Measurements from ENCODE around the gene MATCAP1. TPM values are rescaled to one million over a fixed set of nuclear protein-coding genes. Genes with fewer than 3 reads are reported as not detected.

Gene MATCAP1
- total and polyA plus RNA-seq, 2 of the 13 experiments (the other 11 are each of a cell fraction or from before 2014, with no cell fraction given): 11.2 to 24.5 TPM

GRCh38 chr16:67177743-67178699, 5.7 kb downstream of the MATCAP1 start (continued):
- no peak for TF ChIP-seq REST (IDR thresholded peaks at IDR 0.05; ENCODE audit: borderline replicate concordance in 1 of 2, low read depth in 1 of 2, low read length in 2 of 2)
- TF ChIP-seq ATM (IDR thresholded peaks at IDR 0.05; ENCODE audit: borderline replicate concordance): no peak
- TF ChIP-seq ATAD3A (CRISPR knock-in tag; IDR thresholded peaks at IDR 0.05): no peak
- no peak for TF ChIP-seq PREB (CRISPR knock-in tag; IDR thresholded peaks at IDR 0.05)
- TF ChIP-seq ZNF839 (CRISPR knock-in tag; IDR thresholded peaks at IDR 0.05; ENCODE audit: borderline replicate concordance): no peak; the same call in 1 of the 2 replicates
- no peak for TF ChIP-seq ZBTB44 (CRISPR knock-in tag; IDR thresholded peaks at IDR 0.05)
- TF ChIP-seq KDM1A (CRISPR knock-in tag; IDR thresholded peaks at IDR 0.05): 0 out of 2 replicates have a peak, but pooled peaks have one; percentile 25
- peak; percentile 21; the same call in 1 of the 2 replicates for TF ChIP-seq GZF1 (CRISPR knock-in tag; IDR thresholded peaks at IDR 0.05)
- no peak for TF ChIP-seq MLXIP (CRISPR knock-in tag; IDR thresholded peaks at IDR 0.05; ENCODE audit: borderline replicate concordance)
- peak; percentile 47; the same call in 1 of the 2 replicates for TF ChIP-seq MED1 (CRISPR knock-in tag; IDR thresholded peaks at IDR 0.05)
- peak; percentile 89 for TF ChIP-seq ARNT2 (CRISPR knock-in tag; IDR thresholded peaks at IDR 0.05; ENCODE audit: low read depth)
- no peak for TF ChIP-seq TAF15 (IDR thresholded peaks at IDR 0.05; ENCODE audit: low read depth, low read length, poor library complexity, severe bottlenecking)
- 0 out of 2 replicates have a peak, but pooled peaks have one; percentile 29 for TF ChIP-seq TBX3 (IDR thresholded peaks at IDR 0.05; ENCODE audit: borderline replicate concordance)
- TF ChIP-seq BHLHE40 (IDR thresholded peaks at IDR 0.05; ENCODE audit: low read length): 0 out of 2 replicates have a peak, but pooled peaks have one; percentile 3
- TF ChIP-seq ZNF781 (CRISPR knock-in tag; IDR thresholded peaks at IDR 0.05; ENCODE audit: borderline replicate concordance, not compliant biosample characterization): no peak
- TF ChIP-seq TEF (CRISPR knock-in tag; IDR thresholded peaks at IDR 0.05): no peak
- TF ChIP-seq ZNF138 (CRISPR knock-in tag; IDR thresholded peaks at IDR 0.05; ENCODE audit: low read depth): 0 out of 2 replicates have a peak, but pooled peaks have one; percentile 81
- no peak for TF ChIP-seq MIXL1 (CRISPR knock-in tag; IDR thresholded peaks at IDR 0.05)

All from HepG2 (cell line).